B cell (primary cell): ENCODE results near the gene WIPI1. TPM values are rescaled to one million over a fixed set of nuclear protein-coding genes. Genes with fewer than 3 reads are reported as not detected.

Source experiments
- ATAC-seq: fragments of 200-7000 bp; cut with Tn5 transposase; one replicate; pipeline ENCODE4 v1.10.0; 2021; ENCODE audit warnings: low read depth, mild to moderate bottlenecking, moderate number of reproducible peaks, moderate library complexity
- CTCF ChIA-PET: fragments of 350-600 bp; sonication (Branson Sonifier 250); formaldehyde crosslinking; loops from one replicate; lab custom pipeline; 2021; ENCODE audit warnings: antibody characterized with exemption, inconsistent platforms; lab: Charles Lee
- POLR2A ChIA-PET: fragments of 350-600 bp; sonication (Branson Sonifier 250); formaldehyde crosslinking; loops from one replicate; lab custom pipeline; 2021; ENCODE audit warnings: antibody characterized with exemption; lab: Charles Lee
- DNase-seq: peaks from one replicate; pipeline ENCODE4 v3.0.0; 2013
- H2AFZ ChIP-seq: 2 replicates; pipeline ENCODE4 v1.6.1; 2012; ENCODE audit warnings: mild to moderate bottlenecking, low read depth, low read length; ENCODE audit not compliant: insufficient read depth, poor library complexity, severe bottlenecking
- H3K27ac ChIP-seq, 2 donors: 1 replicate in 1 of 2; 2 replicates in 1 of 2; pipeline ENCODE4 v1.5.1; 2012 to 2013; ENCODE audit warnings: low read length in 2 of 2, mild to moderate bottlenecking in 2 of 2, moderate library complexity in 1 of 2
- H3K27me3 ChIP-seq, 4 experiments: fragments of 200-600 bp in 1 of 4; sonication (generic) in 1 of 4; replicated peaks in 1 of 4; 1 replicate in 2 of 4; 2 replicates in 2 of 4; pipeline versions ENCODE4 v1.6.1 to v1.7.0; 2013 to 2016; ENCODE audit warnings: low read length in 3 of 4, mild to moderate bottlenecking in 2 of 4, mixed read lengths in 1 of 4, moderate library complexity in 1 of 4; ENCODE audit not compliant: insufficient read depth in 4 of 4, control insufficient read depth in 3 of 4; ENCODE audit errors: control extremely low read depth in 1 of 4
- H3K36me3 ChIP-seq, 2 experiments: replicated peaks in 1 of 2; 1 replicate in 1 of 2; 2 replicates in 1 of 2; pipeline versions ENCODE4 v1.6.1 to v1.7.1; 2013; ENCODE audit warnings: low read length in 1 of 2; ENCODE audit not compliant: insufficient read depth in 2 of 2, control insufficient read depth in 1 of 2; ENCODE audit errors: control extremely low read depth in 1 of 2, extremely low read depth in 1 of 2
- H3K4me1 ChIP-seq, 2 donors: fragments of 200-600 bp in 1 of 2; sonication (generic) in 1 of 2; 1 replicate in 1 of 2; 2 replicates in 1 of 2; pipeline versions ENCODE4 v1.5.1 to v1.6.1; 2013 to 2017; ENCODE audit warnings: low read length in 2 of 2; ENCODE audit not compliant: control insufficient read depth in 2 of 2, insufficient read depth in 2 of 2
- H3K4me2 ChIP-seq: replicated peaks from 2 replicates; pipeline ENCODE3; 2012; ENCODE audit warnings: mild to moderate bottlenecking, low read depth, low read length; ENCODE audit not compliant: poor library complexity, severe bottlenecking
- H3K4me3 ChIP-seq, 5 experiments: fragments of 200-600 bp in 1 of 5; sonication (generic) in 1 of 5; 1 replicate in 3 of 5; 2 replicates in 2 of 5; pipeline versions ENCODE4 v1.5.1 to v1.7.0; 2011 to 2016; ENCODE audit warnings: low read length in 4 of 5, mild to moderate bottlenecking in 4 of 5, low read depth in 2 of 5, control low read depth in 1 of 5, moderate library complexity in 1 of 5; ENCODE audit not compliant: insufficient read depth in 1 of 5; ENCODE audit errors: control extremely low read depth in 1 of 5, extremely low read depth in 1 of 5
- H3K79me2 ChIP-seq: fragments of 200-600 bp; sonication (generic); one replicate; pipeline ENCODE4 v1.6.0; 2016; ENCODE audit warnings: low read length; ENCODE audit not compliant: control insufficient read depth, insufficient read depth
- H3K9ac ChIP-seq: fragments of 200-600 bp; sonication (generic); 2 replicates; pipeline ENCODE4 v1.6.1; 2017; ENCODE audit warnings: mild to moderate bottlenecking, low read length, moderate library complexity
- H3K9me3 ChIP-seq, 3 donors: one replicate each; pipeline versions ENCODE4 v1.6.1 to v1.7.1; 2013; ENCODE audit warnings: low read length in 2 of 3; ENCODE audit not compliant: control insufficient read depth in 2 of 3, insufficient read depth in 1 of 3; ENCODE audit errors: control extremely low read depth in 1 of 3
- H4K20me1 ChIP-seq: 2 replicates; pipeline ENCODE4 v1.6.0; 2012; ENCODE audit warnings: mild to moderate bottlenecking, low read length; ENCODE audit not compliant: insufficient read depth, control insufficient read depth, poor library complexity, severe bottlenecking
- H3K27ac Mint-ChIP-seq: one replicate; pipeline ENCODE4 v1.8.0; 2021; ENCODE audit warnings: mixed read lengths
- H3K27me3 Mint-ChIP-seq: one replicate; pipeline ENCODE4 v1.8.0; 2021; ENCODE audit warnings: mixed read lengths
- H3K4me1 Mint-ChIP-seq: one replicate; pipeline ENCODE4 v1.8.0; 2021; ENCODE audit warnings: mixed read lengths
- H3K4me3 Mint-ChIP-seq: one replicate; pipeline ENCODE4 v1.8.0; 2021; ENCODE audit warnings: mixed read lengths
- H3K9me3 Mint-ChIP-seq: one replicate; pipeline ENCODE4 v1.8.0; 2022; ENCODE audit warnings: mixed read lengths; ENCODE audit not compliant: insufficient read depth
- EZH2 ChIP-seq: IDR thresholded peaks from 2 replicates; pipeline ENCODE4 v1.6.1; 2012; ENCODE audit warnings: borderline replicate concordance, low read depth, mild to moderate bottlenecking, moderate library complexity, low read length; ENCODE audit not compliant: insufficient read depth, poor library complexity, severe bottlenecking
- WGBS: methylation state at CpG from one replicate; pipeline ENCODE4 v1.1.5; 2013; ENCODE audit warnings: missing lambda C conversion rate; ENCODE audit not compliant: insufficient coverage; 5-methylcytosine and 5-hydroxymethylcytosine counted together
- intact Hi-C: fragments of 100-400 bp; cut with micrococcal nuclease; formaldehyde crosslinking; loops from one replicate; pipeline ENCODE4 v1.10.0; 2022
- polyA plus RNA-seq: library from polyadenylated mRNA; depleted of rRNA; stranded (reverse); fragments of >200 nt; gene quantifications from 2 replicates; pipeline ENCODE4 v1.2.3, GENCODE V29; 2012
- small RNA-seq: library from RNA; depleted of rRNA; stranded (forward); fragments of <200 nt; gene quantifications from one replicate; pipeline ENCODE3, GENCODE V24; 2012; ENCODE audit warnings: low replicate concordance, low read depth; ENCODE audit not compliant: insufficient read length
- total RNA-seq, 2 donors: library from RNA; stranded (reverse); fragments of 120-200 nt in 1 of 2; gene quantifications; 1 replicate in 1 of 2; 2 replicates in 1 of 2; pipeline versions ENCODE4 v1.2.3 to v1.2.4, GENCODE V29; 2013 to 2022
- TF ChIP-seq, protein P1 (sequence below): fragments of 200-600 bp; IDR thresholded peaks from one replicate; pipeline ENCODE4 v1.8.0; 2022; ENCODE audit warnings: antibody characterized with exemption, mild to moderate bottlenecking

WIPI1 gene
- total and polyA plus RNA-seq, 2 donors (not counting 1 experiment from before 2014, with no cell fraction given): 6.0 to 14.7 TPM

DNA sequence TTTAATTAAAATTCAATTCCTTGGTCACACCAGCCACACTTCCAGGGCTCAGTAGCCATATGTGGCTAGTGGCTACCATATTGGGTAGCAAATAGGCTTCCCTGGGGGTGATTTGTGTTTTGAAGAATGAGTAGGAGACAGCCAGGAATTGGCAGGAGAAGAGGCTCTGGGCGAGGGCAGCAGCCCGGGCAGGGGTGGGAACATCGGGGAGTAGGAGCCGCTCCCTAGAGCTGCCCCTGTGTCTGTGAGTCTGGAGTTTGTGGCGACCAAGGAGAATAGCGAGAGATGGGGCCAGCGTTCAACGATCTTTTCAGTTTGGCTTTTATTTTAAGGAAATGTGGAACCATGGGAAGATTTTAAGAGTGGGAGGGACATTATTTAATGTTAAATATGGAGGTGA is 81.7 kb downstream of the WIPI1 start:
- Mint-ChIP-seq H3K9me3 (no peaks in the 10 kb centered on the region), H3K27ac (no peak overlapping the region), H3K4me3 (no peak overlapping the region), H3K27me3 (peaks cover 7% of the 10 kb centered on the region), H3K4me1 (no peaks in the 10 kb centered on the region)
- WGBS: 95% methylated on average over 4 of the region's 8 CpGs
- no peak overlapping the region for H2AFZ ChIP-seq
- intact Hi-C loops: no loop called here
- H3K27ac ChIP-seq: no peak overlapping the region
- H3K36me3 ChIP-seq: no peaks in the 10 kb centered on the region
- no peaks in the 10 kb centered on the region for H3K9me3 ChIP-seq
- ATAC-seq (no peak), DNase-seq (no peak)
- peaks cover 0 to 2% (median 1%) of the 10 kb centered on the region in 4 experiments for H3K27me3 ChIP-seq
- H3K4me2 ChIP-seq: no peak overlapping the region
- TF ChIP-seq, protein P1, sequence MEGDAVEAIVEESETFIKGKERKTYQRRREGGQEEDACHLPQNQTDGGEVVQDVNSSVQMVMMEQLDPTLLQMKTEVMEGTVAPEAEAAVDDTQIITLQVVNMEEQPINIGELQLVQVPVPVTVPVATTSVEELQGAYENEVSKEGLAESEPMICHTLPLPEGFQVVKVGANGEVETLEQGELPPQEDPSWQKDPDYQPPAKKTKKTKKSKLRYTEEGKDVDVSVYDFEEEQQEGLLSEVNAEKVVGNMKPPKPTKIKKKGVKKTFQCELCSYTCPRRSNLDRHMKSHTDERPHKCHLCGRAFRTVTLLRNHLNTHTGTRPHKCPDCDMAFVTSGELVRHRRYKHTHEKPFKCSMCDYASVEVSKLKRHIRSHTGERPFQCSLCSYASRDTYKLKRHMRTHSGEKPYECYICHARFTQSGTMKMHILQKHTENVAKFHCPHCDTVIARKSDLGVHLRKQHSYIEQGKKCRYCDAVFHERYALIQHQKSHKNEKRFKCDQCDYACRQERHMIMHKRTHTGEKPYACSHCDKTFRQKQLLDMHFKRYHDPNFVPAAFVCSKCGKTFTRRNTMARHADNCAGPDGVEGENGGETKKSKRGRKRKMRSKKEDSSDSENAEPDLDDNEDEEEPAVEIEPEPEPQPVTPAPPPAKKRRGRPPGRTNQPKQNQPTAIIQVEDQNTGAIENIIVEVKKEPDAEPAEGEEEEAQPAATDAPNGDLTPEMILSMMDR: no peak
- no peak for TF ChIP-seq EZH2
- no peaks in the 10 kb centered on the region for H3K79me2 ChIP-seq
- POLR2A ChIA-PET: interaction anchor here (0.6 kb wide), 1 partner anchor 11 kb away, joined by 5 read pairs; no protein-coding TSS in a partner anchor
- CTCF ChIA-PET: no interaction called here
- no peak overlapping the region for H3K9ac ChIP-seq
- H3K4me1 ChIP-seq: no peaks in the 10 kb centered on the region
- no peak overlapping the region for H3K4me3 ChIP-seq
- H4K20me1 ChIP-seq: no peaks in the 10 kb centered on the region

Small RNA genes within 50 kb of the gene (small RNA-seq; reads per million reads assigned to genes)
- gene MIR635: not detected

Other genes with a start within 250 kb of the WIPI1 start
- gene AMZ2, start 209.5 kb downstream of the WIPI1 start, total RNA-seq: 70.7 and 74.3 TPM in 2 replicates
- gene AMZ2, start 209.5 kb downstream of the WIPI1 start, polyA plus RNA-seq: 64.1 and 72.0 TPM in 2 replicates
- gene SLC16A6, start 166.4 kb downstream of the WIPI1 start, total RNA-seq: 3.8 and 4.5 TPM in 2 replicates
- 1.1 and 1.3 TPM in 2 replicates for gene SLC16A6, start 166.4 kb downstream of the WIPI1 start, polyA plus RNA-seq
- gene ARSG, start 166.0 kb downstream of the WIPI1 start, total RNA-seq: 18.1 and 18.4 TPM in 2 replicates
- 3.7 and 5.5 TPM in 2 replicates for gene ARSG, start 166.0 kb downstream of the WIPI1 start, polyA plus RNA-seq
- 296 and 297 TPM in 2 replicates for gene PRKAR1A, start 54.9 kb upstream of the WIPI1 start, total RNA-seq
- 63.1 and 105 TPM in 2 replicates for gene PRKAR1A, start 54.9 kb upstream of the WIPI1 start, polyA plus RNA-seq
- not detected in 2 replicates for gene FAM20A, start 143.9 kb upstream of the WIPI1 start, total RNA-seq
- not detected in 2 replicates for gene FAM20A, start 143.9 kb upstream of the WIPI1 start, polyA plus RNA-seq